NCI-H2029 treated with DMSO at 0.1 percent for 48 hours (cell line): ENCODE results near the gene TIAM1.
A peak's percentile ranks its signal among the peaks of the same experiment; 100 is the strongest.

Source experiments
- DNase-seq: peaks from one replicate; lab custom pipeline; 2025; lab: John Stamatoyannopoulos, UW

Gene TIAM1

DNA sequence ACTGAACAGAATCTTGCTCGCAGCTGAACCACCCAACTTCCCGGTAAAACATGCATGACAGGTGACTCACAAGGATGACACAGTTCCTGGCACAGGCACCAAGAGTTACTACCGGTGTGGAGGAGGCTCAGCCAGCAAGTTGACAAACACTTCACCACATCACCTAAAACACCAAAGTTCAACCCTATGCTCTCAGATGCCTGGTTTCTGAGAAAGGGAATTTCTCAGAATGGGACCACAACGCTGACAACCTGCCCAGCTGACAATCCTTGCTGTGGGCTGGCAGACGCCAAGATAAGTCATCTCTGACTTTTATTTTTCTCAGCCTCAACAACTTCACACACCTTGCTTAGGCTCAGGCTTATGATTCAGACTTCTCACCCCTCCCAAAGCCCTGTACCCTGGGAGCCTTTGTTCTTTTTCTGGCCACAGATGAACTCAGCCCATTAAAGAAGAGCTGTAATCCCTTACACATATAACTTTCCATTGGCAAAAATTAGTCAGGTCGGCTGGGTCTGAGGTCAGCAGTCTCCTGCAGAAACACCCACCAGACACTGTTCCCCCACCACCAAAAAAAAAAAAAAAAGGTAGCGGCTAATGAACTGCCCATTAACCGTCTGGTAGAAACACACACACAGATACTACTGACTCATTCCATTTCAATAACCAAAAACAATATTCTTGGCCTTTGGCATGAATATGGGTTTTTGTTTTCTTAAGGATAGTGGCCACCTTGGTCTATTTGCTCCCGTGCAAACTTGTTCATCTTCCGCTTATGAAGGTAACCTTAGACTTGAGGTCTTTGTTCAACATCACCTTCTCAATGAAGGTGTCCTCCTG is 10.8 kb upstream of the TIAM1 start:
- DNase-seq, result no peak

DNA sequence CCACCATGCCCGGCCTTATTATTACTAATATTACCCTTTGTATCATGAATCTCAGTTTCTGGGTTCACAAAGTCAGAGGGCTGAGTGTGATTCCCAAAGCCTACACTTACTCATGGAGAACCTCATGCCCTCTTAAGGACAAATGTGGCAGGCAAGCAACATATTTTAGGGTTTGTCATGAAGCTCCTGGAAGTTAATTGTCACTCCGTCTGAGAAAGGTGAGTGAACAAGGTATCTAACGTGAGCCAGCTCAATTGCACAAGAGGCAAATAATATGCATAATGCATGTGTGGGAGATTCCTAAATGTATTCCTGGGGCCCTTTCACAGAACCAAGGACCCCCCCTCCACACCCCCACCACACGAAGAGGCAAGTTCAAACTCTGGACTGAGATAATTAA is 10.1 kb upstream of the TIAM1 start:
- no peak for DNase-seq

DNA sequence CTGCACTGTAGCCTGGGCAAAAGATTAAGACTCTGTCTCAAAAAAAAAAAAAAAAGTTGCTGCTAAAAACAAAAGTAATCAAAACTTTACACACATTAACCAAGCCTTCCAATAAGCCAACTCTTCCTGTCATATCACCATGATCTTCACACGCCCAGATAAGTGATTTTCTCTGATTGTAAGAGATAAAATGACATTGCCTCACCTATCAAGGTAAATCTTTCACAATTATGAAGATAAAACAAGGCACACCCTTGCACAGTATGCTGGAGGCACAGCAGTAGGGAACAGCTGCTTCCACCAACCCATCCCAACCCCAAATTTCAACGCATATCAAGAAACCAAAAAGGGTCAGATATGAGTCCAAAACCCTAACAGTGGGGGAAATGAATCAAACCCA is 8.8 kb upstream of the TIAM1 start:
- no peak for DNase-seq

DNA sequence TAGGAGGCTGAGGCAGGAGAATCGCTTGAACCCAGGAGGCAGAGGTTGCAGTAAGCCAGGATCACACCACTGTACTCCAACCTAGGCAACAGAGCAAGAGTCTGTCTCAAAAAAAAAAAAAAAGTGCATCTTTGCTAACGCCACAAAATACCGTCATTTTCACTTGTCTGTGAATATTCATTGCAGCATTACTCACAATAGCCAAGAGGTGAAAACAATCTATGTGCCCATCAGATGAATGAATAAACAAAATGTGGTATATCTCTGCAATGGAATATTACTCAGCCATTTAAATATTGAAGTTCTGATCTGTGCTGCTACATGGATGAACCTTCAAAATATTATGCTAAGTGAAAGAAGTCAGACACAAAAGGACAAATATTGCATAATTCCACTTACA is 7.9 kb upstream of the TIAM1 start:
- DNase-seq, result no peak

DNA sequence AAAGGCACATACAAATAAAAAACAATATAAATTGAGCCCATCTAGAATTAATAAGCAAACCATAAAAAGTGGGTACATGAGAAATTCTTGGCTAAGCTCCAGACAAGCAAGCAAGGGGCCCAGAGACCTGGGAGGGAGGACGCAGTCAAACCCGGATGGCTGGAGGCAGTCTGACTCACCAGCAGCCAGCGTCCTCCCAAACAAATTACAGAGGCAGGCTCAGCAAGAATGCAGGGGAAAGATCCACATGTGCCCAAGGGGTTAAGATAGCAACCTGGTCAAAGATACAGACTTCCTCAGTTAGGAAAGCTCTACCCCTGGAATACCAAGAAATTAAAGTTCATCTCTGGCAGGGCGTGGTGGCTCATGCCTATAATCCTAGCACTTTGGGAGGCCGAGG is 7.4 kb upstream of the TIAM1 start:
- DNase-seq, result no peak

DNA sequence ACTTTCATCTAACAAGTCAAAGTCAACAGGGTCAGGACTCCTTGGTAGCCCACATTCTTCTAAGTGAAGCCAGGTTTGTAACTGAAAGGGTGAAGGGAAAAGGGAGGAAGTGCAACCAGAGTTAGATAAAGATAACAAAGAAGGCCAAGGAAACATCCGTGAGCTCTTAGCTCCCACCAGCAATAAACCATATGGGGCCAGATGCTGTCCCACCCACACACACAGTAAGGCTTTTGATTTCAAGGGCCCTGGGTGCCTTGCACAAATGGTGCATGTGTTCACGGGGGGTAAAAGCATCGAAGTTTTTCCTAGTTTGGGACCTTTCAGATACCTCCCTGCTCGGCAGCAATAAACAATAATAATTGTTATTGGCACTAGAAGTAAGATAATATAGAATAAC is 5.1 kb upstream of the TIAM1 start:
- DNase-seq, result no peak

DNA sequence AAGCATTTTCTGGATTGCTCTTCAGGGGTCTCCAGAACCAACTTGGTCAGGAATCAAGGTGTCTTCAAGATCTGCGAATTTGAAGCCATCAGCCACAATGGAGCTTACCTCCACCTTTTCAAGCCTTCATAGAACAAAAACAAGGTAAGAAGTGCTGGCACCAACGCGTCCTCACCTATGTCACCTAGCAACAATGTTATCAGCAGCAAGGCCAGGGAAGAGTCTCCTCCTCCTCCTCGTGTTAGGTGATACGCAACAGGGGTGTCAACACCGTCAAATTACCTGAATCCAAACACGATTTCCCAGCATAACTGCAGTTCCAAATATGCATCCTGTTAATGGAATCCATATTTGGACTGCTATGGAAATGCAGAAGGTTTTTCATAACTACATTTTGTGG is 4.1 kb upstream of the TIAM1 start:
- DNase-seq, result peak; percentile 52

DNA sequence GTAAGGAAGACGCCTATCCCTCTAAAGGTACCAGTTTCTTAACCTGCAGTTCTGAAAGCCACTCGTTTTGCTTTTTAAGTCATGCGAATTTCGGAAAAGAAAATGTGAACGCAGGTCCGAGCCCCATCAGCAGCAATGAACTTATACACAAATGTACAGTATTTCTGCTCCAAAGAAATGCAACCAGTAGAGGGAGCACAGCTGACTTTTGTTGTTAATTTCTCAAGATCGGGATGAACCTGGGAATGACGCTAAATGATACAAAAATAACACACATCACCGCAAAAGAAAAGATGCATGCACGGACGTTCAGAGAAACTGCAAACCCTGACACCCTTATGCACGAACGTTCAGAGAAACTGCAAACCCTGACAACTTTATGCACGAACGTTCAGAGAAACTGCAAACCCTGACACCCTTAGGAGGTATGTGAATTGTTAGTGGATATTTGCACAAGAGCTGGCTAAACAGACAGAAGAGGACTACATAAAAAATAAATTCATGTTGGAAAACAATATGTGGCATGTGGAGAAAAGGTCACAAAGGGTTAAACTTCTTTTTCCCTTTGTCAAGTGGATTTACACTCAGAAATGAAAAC is 3.5 kb upstream of the TIAM1 start:
- peak; percentile 40 for DNase-seq

DNA sequence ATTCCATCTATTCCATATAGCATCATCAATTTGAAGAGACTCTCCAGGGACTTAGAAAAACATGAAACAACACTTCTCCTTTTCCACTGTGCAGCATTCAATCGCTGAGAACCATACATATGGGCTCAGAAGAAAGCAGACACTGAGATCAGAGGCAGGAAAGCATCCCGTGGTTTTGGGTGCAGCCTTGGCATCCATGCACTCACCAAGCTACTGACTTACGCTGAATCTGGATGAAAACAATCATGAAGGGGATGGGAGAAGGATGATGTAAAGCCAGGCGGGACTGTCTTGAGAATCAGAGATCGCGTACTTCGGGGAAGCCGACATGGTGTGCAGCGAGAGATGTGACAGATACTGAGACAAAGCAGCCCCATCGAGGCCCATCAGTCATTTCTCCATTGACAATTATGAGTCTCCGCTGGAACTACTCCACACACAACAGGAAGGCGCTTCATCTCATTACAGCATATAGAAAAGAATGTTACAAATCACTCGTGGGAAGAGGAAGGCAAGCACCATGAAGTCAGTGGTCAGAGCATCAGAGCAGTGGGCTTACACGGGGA is 2.3 kb upstream of the TIAM1 start:
- no peak for DNase-seq

DNA sequence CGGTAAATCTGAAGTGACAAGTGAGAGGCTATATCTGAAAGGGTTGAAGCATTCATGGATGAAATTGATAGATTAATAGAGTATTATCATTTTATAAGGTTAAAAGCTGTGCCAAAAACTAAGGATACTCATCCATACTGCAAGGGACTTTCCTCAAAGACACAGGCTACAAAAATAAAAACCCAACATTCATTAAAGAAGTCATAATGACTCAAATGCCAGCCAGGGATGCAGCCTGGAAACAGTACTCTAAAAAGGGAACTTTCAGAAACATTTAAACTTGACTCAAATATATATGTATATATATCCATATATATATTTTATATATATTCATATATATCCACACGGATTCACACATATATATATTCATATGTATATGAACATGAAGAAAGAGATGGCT is 1.1 kb upstream of the TIAM1 start:
- DNase-seq, result no peak

DNA sequence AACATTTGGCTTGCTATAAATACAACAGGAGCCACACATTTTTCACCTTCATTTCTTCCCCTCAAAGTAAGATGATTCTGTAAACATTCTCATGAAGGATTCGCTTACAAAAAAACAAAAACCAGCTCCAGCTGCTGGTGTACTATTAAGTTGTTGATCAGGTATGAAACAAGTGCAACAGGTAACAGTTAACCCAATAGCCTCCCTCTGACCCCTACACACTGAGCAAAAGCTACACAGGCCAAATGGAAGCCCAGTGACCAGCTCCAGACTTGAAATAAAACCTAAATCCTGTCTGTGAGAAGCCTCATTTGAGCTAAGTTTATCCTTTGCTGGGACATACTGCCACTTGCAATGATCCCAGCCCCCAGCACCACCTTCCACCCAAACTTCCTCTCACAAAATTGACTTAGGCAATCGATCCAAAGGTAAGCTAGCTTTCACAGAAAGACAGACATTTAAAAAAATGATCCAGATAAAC is 991 bp downstream of the TIAM1 start:
- DNase-seq, result no peak

DNA sequence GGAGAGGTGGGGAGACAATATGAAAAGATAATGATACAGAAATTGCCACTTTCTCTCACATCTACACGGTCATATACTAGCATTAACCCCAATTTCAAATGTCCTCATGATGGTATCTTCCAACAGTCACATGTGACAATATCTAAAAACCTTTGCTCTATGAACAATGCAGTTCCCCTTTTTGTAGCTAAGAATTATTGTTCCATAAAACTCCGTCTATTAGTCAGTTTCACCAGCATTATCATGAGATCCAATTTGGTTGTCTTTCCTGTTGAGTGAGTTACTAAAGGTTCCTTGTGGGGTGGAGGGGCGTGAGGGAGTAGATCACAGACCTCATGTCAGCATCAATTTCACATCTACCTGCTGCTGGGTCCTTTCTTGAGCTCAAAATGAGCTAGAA is 1.7 kb downstream of the TIAM1 start:
- DNase-seq, result no peak

DNA sequence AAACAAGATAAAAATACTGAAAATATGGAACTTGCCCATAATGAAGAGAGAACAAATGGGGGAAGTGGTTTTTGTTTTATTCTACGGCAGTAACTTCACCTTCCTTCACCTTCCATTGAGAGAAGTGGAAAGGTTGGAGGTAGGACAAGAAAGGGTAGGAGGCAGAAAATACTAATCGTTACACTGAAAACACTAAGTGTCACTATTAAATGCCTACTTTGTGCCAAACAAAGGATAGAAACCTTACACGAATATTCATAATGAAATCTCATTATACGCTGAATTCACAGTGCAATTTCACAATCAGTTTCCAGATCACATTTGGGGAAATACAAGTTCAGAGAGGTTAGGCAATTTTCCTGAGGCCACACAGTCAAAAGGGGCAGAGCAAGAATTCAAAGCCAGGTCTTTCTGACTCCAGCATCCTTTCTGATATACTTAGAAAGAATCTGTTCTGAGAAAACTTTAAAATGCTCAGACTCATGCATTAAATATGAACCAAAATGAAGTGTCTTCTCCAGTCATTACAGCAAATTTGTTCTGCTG is 3.0 kb downstream of the TIAM1 start:
- no peak for DNase-seq

DNA sequence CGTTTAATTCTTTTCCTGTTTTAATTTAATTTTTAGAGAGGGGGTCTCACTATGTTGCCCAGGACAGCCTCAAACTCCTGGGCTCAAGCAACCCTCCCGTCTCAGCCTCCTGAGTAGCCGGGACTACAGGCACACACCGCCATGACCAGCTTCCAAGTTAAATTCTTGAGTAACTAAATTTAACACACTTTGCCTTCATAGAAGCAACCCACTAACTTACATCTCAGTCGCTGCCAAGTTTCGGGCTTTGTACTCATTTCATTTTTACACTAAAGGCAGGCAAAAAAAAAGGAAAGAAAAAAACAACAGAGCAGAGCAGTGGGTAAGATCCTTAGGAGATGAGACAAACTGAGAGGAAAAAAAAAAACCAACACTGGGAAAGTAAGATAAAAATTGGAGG is 3.5 kb downstream of the TIAM1 start:
- no peak for DNase-seq

DNA sequence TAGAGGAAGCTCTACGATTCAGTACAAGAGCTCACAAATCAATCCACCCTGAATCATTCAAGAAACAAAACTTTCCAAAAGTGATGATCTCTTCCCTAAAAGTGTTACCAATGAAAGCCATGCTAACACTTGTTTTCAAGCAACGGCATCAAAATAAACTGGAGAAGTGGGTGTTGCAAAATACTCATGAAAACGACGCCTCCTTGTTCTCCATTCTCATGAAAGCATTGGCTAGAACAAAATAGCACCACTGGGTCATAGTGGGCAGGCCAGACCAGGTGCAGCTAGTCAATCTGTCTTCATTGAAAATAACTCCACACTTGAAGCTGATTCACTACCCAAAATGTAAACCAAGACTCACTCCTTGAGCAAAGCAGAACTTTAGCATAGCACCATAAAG is 4.3 kb downstream of the TIAM1 start:
- no peak for DNase-seq

DNA sequence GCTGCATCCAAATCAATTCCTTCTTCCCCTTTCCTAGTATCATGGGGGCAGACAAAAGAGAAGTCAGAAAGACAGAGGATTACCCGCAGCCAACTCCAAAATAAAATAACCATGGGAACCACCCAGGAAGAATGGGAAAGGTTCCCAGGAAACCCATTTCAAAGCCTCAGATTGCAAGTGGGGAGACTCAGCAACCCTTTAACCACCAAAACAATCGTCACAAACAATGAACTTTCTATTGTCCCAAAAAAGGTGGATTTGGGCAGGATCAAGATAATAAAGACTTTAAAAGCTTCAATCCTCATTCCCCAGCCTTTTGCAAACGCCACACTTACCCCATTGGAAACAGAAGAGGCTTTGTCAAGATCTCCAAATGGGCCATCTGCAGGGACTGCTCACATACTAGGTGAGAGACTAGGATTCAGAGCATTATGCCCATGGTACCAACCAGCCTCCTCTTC is 5.1 kb downstream of the TIAM1 start:
- no peak for DNase-seq

DNA sequence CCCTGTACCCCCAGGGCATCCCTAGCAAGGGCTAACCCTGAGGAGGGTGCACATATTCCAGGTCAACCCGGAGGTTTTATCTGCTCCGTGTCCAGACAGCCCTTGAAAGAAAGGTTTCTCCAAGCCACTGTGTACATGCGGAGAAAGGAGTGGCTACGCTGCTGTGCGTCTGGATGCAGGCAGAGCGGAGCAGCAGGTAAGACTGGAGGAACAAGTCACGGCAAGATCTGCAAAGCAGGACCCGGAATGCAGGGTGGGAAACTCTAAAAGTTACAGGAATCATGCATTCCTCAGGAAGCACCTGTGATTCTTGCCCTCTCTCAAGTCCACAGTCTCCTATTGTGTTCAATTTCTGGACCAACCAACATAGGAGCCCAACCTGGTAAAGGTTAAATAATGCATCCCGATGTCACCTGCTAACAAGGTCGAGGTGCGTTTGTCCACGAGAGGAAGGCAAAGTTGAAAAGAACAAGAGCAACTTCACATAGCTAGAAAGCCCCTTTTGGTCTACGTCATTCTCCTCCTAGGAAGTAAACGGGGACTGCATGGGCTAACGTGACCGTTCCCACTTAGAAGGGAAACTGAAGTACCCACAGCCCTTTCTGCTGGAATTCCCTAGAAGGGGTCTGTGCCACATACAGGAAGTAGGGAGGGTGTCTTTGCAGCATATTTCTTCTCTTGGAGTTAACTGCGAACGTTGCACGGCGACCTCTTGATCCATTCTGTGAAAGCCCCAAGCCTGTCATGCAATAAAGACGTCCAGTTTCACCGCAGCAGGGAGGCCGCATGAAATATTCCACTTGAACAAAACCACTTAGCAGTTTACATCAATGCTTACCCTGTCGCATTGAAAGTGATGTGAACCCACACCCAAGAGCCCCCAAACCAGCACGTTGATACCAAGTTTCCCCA is 5.8 kb downstream of the TIAM1 start:
- no peak for DNase-seq

DNA sequence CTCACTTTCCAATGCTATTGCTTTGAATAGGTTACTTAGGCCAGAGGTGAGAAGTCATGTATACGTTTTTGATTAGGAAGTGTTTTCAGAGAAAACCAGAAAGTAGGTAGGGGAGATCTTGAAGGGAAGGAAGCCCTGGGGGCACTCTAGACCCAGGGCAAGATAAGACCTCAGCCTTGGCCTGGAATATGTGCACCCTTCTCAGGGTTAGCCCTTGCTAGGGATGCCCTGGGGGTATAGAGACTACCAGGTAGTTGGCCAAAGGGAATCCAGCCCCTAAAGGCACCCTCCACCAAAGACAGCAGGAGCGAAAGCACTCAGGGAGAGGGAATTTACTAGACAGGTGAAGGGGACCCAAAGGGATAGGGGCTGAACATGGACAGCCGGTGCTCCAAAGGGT is 7.0 kb downstream of the TIAM1 start:
- DNase-seq, result no peak

DNA sequence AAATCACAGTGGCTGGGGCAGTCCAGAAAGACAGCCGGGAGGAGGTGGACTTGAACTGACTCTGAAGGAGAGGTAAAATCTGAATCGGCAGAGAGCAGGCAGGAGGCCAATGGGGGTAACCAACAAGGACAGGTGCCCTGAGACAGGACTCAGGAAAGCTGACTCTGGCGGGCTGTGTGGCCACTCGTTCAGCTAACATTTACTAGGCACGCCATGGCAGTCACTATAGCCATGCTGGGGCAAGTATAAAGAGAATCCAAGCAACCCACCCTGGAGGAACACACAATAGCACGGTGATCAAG is 7.4 kb downstream of the TIAM1 start:
- no peak for DNase-seq

DNA sequence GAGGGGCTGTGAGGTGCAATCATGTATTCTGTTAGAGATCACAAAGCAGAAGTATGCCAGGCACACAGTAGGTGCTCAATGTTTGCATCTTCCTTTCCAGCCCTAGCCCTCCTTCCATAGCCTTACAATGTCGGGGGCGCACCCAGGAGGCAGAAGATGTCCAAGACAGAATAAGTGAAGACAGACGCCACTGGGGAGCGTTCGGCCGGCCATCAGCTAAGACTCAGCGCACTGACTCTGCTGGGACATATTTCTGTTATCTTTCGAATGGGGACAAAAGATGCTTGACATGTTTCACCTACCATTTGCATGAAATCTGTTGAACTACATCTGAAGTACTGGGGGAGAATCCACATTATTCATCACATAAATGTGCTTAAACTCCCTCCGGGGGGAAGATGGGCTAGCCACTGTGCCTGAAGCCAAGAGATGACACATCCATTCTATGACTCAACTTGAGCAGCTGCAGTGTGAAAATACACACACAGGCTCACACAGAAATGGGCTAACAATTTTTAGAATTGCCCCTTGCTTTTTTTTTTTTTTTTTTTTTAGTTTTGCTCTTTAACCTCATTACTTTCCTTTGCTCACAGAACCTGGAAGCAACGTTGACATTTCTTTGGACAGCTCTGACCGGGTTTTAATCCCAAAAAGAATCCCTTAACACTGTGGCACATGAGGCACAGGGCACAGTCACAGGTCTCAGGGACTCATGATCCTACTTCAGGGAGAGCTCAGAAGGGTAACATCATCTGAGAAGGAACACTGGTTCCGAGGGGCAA is 7.9 kb downstream of the TIAM1 start:
- no peak for DNase-seq

DNA sequence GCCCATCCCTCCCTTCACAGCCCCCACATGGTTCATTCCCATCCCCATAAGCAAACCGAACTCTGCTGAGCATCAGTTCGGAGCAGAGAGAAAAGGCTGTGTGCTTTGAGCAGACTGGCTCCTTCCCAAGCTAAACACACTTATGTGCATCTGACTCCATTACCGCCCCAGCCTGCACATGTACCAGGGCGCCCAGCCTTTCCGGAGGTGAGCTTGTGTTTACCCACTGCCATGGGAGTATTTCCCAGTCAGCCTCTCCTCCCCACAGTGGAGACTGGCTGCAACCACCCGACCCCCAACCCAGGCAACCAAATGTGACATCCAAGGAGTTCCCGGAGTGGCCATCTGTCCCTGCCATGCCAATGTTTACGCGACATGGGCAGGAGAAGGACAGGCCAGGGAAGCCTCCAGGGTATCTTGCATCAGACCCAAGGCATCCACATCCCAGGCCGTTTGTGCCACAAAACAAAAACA is 9.4 kb downstream of the TIAM1 start:
- peak; percentile 85 for DNase-seq
